Endothelial cell (in vitro differentiated cells): ENCODE data around the gene CSNK2A2. TPM values are rescaled to one million over a fixed set of nuclear protein-coding genes. Genes with fewer than 3 reads are reported as not detected.

Source experiments
- DNase-seq: peaks from one replicate; pipeline ENCODE4 v3.0.0; 2021; ENCODE audit warnings: low spot score
- H3K27ac Mint-ChIP-seq: one replicate; pipeline ENCODE4 v1.8.0; 2021; ENCODE audit warnings: mixed read lengths, inconsistent platforms; ENCODE audit not compliant: unreplicated experiment
- H3K27me3 Mint-ChIP-seq: one replicate; pipeline ENCODE4 v1.8.0; 2021; ENCODE audit warnings: mild to moderate bottlenecking, moderate library complexity, mixed read lengths, inconsistent platforms; ENCODE audit not compliant: unreplicated experiment
- H3K36me3 Mint-ChIP-seq: one replicate; pipeline ENCODE4 v1.8.0; 2021; ENCODE audit warnings: mild to moderate bottlenecking, low read depth, mixed read lengths, inconsistent platforms; ENCODE audit not compliant: unreplicated experiment
- H3K4me1 Mint-ChIP-seq: one replicate; pipeline ENCODE4 v1.8.0; 2021; ENCODE audit warnings: mild to moderate bottlenecking, mixed read lengths, inconsistent platforms; ENCODE audit not compliant: unreplicated experiment
- H3K4me3 Mint-ChIP-seq: one replicate; pipeline ENCODE4 v1.8.0; 2021; ENCODE audit warnings: mild to moderate bottlenecking, mixed read lengths, inconsistent platforms; ENCODE audit not compliant: unreplicated experiment
- H3K9me3 Mint-ChIP-seq: one replicate; pipeline ENCODE4 v1.8.0; 2021; ENCODE audit warnings: mixed read lengths, inconsistent platforms; ENCODE audit not compliant: unreplicated experiment
- CTCF ChIP-seq: fragments of 200-600 bp; sonication (generic); IDR thresholded peaks from one replicate; pipeline ENCODE4 v1.5.0; 2021; ENCODE audit warnings: antibody characterized with exemption; ENCODE audit not compliant: unreplicated experiment
- total RNA-seq: library from RNA; stranded (reverse); fragmentation: NEBNext Ultra II Directional; extraction: Animal tissue kit (Norgen Biotek cat#: 25700); gene quantifications from one replicate; pipeline ENCODE4 v1.2.1, GENCODE V29; 2021; ENCODE audit not compliant: unreplicated experiment

The CSNK2A2 gene
- total RNA-seq, 1 donor from 2014 or later, result 149 TPM

- Mint-ChIP-seq H3K4me3 (no peak overlapping the region), H3K27me3 (peaks cover 6% of the 10 kb centered on the region), H3K4me1 (peaks cover 17% of the 10 kb centered on the region), H3K27ac (no peak overlapping the region), H3K36me3 (peaks cover 9% of the 10 kb centered on the region), H3K9me3 (no peaks in the 10 kb centered on the region)
- no peak for TF ChIP-seq CTCF
- DNase-seq, result no peak
Measured at GRCh38 chr16:58200004-58200797, 2.3 kb upstream of the CSNK2A2 start.

GRCh38 chr16:58198803-58199411 lies 1.0 kb upstream of the CSNK2A2 start:
- peak overlapping the region; percentile 48 for H3K27ac Mint-ChIP-seq
- no peak for TF ChIP-seq CTCF
- DNase-seq, result no peak
- no peaks in the 10 kb centered on the region for H3K9me3 Mint-ChIP-seq
- peak overlapping the region; percentile 92 for H3K4me3 Mint-ChIP-seq
- peaks cover 17% of the 10 kb centered on the region for H3K4me1 Mint-ChIP-seq
- H3K27me3 Mint-ChIP-seq, result peaks cover 6% of the 10 kb centered on the region
- peaks cover 14% of the 10 kb centered on the region for H3K36me3 Mint-ChIP-seq

GRCh38 chr16:58197314-58198012 lies 443 bp downstream of the CSNK2A2 start:
- Mint-ChIP-seq H3K9me3 (no peaks in the 10 kb centered on the region), H3K36me3 (peaks cover 19% of the 10 kb centered on the region), H3K4me3 (peak overlapping the region; percentile 91), H3K27me3 (peaks cover 6% of the 10 kb centered on the region), H3K4me1 (peaks cover 17% of the 10 kb centered on the region), H3K27ac (peak overlapping the region; percentile 49)
- DNase-seq, result peak; percentile 15
- TF ChIP-seq CTCF, result no peak

GRCh38 chr16:58196898-58197313 lies 1.0 kb downstream of the CSNK2A2 start:
- peak overlapping the region; percentile 49 for H3K27ac Mint-ChIP-seq
- H3K4me1 Mint-ChIP-seq, result peaks cover 17% of the 10 kb centered on the region
- peaks cover 22% of the 10 kb centered on the region for H3K36me3 Mint-ChIP-seq
- peaks cover 6% of the 10 kb centered on the region for H3K27me3 Mint-ChIP-seq
- TF ChIP-seq CTCF, result no peak
- H3K4me3 Mint-ChIP-seq, result peak overlapping the region; percentile 91
- no peak for DNase-seq
- no peaks in the 10 kb centered on the region for H3K9me3 Mint-ChIP-seq
